ENCODE measurements around the gene CYFIP2.

DNA sequence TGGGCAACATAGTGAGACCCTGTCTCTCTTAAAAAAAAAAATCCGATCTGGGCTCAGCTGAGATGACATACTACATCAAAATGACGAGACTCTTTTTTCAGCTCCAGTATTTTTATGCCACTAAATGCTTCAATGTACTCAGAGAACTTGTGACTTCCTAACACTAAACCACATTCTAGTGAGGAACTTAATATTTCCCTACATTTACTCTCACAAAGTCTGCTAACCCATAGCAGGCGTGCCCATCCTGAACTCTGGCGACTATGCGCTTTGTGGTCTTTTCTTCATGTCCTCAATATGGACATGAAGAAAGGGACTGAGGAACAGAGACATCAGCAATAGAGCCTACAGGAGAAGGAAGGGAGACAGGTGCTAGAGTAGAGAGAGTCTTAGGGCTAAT is 44.0 kb upstream of the CYFIP2 start:
- no peak for TF ChIP-seq PKNOX1 (IDR thresholded peaks at IDR 0.05)
- TF ChIP-seq CTBP1 (IDR thresholded peaks at IDR 0.05; ENCODE audit: borderline replicate concordance): no peak
- no peak for TF ChIP-seq FOXA1 (IDR thresholded peaks at IDR 0.05)
- TF ChIP-seq HDGF (IDR thresholded peaks at IDR 0.05; ENCODE audit: borderline replicate concordance): no peak
- TF ChIP-seq SP1 (IDR thresholded peaks at IDR 0.05): no peak
- TF ChIP-seq L3MBTL2 (conservative IDR thresholded peaks at IDR 0.05): no peak
- no peak for TF ChIP-seq FOXK2 (IDR thresholded peaks at IDR 0.05)
- no peak for TF ChIP-seq SUZ12 (IDR thresholded peaks at IDR 0.05)

Measured in HEK293T (cell line).